Sciatic nerve (tissue), 2 donors: ENCODE measurements around the gene SBDS. TPM values are rescaled to one million over a fixed set of nuclear protein-coding genes. Genes with fewer than 3 reads are reported as not detected.
"Not testable (repeated sequence)": the region's sequence is repeated elsewhere in the genome, so short reads cannot be mapped to it uniquely, and the experiment has no call there.

Experiments
- ATAC-seq: fragments of 200-7000 bp; cut with Tn5 transposase; one replicate; pipeline ENCODE4 v1.9.1; 2020; ENCODE audit warnings: mild to moderate bottlenecking, moderate library complexity
- DNase-seq: peaks from one replicate; pipeline ENCODE4 v3.0.0-alpha.2; 2020; ENCODE audit warnings: low spot score
- intact Hi-C: fragments of 100-400 bp; cut with DNase I; formaldehyde crosslinking; loops from one replicate; pipeline ENCODE4 v1.14.2; 2022
- total RNA-seq: library from RNA; stranded (reverse); fragmentation: NEBNext Ultra II Directional; extraction: Animal tissue kit (Norgen Biotek cat#: 25700); gene quantifications from one replicate; pipeline ENCODE4 v1.2.1, GENCODE V29; 2021
- donor health status: DM: no; HTN: no; CAD: no.
- donor health status: DM: no; HTN: no; CAD: no.

Gene SBDS
- total RNA-seq, 1 donor from 2014 or later: 161 TPM

GRCh38 chr7:67004145-67004544, 8.8 kb upstream of the SBDS start:
- ATAC-seq, DNase-seq: not testable (repeated sequence)
- intact Hi-C loops: loop anchor here (10.0 kb wide), 1 partner anchor 469 kb away; no protein-coding TSS in a partner anchor

- not testable (repeated sequence) for ATAC-seq, DNase-seq
- intact Hi-C loops: loop anchor here (10.0 kb wide), 1 partner anchor 466 kb away; no protein-coding TSS in a partner anchor
Measured at GRCh38 chr7:67000601-67001258, 5.3 kb upstream of the SBDS start.

- DNase-seq (peak; percentile 99), ATAC-seq (peak; percentile 96)
- intact Hi-C loops: not testable (repeated sequence)
Measured at GRCh38 chr7:66996444-66997191, 1.2 kb upstream of the SBDS start, which contains the start of gene TYW1. Gene TYW1, plus strand, starts transcription at chr7:66996833. Its CDS starts 146 bp downstream, at chr7:66996979.

GRCh38 chr7:66994691-66995049, 716 bp downstream of the SBDS start:
- DNase-seq, intact Hi-C loops: not testable (repeated sequence)
- peak; percentile 80 for ATAC-seq

GRCh38 chr7:66994051-66994450, 1.3 kb downstream of the SBDS start:
- ATAC-seq, DNase-seq, intact Hi-C loops: not testable (repeated sequence)

GRCh38 chr7:66989552-66989951, 5.8 kb downstream of the SBDS start:
- DNase-seq, intact Hi-C loops, ATAC-seq: not testable (repeated sequence)

- ATAC-seq, DNase-seq, intact Hi-C loops: not testable (repeated sequence)
Measured at GRCh38 chr7:66980336-66980735, 15.1 kb downstream of the SBDS start.

GRCh38 chr7:66979013-66979412, 16.4 kb downstream of the SBDS start:
- intact Hi-C loops, DNase-seq, ATAC-seq: not testable (repeated sequence)

GRCh38 chr7:66978312-66978711, 17.1 kb downstream of the SBDS start:
- ATAC-seq, intact Hi-C loops: not testable (repeated sequence)

GRCh38 chr7:66974986-66975590, 20.3 kb downstream of the SBDS start:
- intact Hi-C loops: no loop called here
- DNase-seq (peak; percentile 44), ATAC-seq (no peak)

More at GRCh38 chr7:66978312-66978711, 17.1 kb downstream of the SBDS start:
- not testable (repeated sequence) for DNase-seq

- intact Hi-C loops: no loop called here
- no peak for DNase-seq
- no peak for ATAC-seq
Measured at GRCh38 chr7:66970310-66970709, 25.1 kb downstream of the SBDS start.

GRCh38 chr7:66969001-66969400, 26.4 kb downstream of the SBDS start:
- DNase-seq, intact Hi-C loops, ATAC-seq: not testable (repeated sequence)

- no peak for ATAC-seq
- no peak for DNase-seq
- intact Hi-C loops: no loop called here
Measured at GRCh38 chr7:66967029-66967428, 28.4 kb downstream of the SBDS start.

- intact Hi-C loops: no loop called here
- DNase-seq (no peak), ATAC-seq (no peak)
Measured at GRCh38 chr7:66964411-66964810, 31.0 kb downstream of the SBDS start.

- intact Hi-C loops: no loop called here
- DNase-seq (no peak), ATAC-seq (no peak)
Measured at GRCh38 chr7:66961096-66961495, 34.3 kb downstream of the SBDS start.

GRCh38 chr7:66960192-66960591, 35.2 kb downstream of the SBDS start:
- DNase-seq: no peak
- ATAC-seq: no peak
- intact Hi-C loops: no loop called here

GRCh38 chr7:66958538-66959350, 36.6 kb downstream of the SBDS start:
- DNase-seq: no peak
- intact Hi-C loops: no loop called here
- ATAC-seq: no peak

- ATAC-seq: no peak
- no peak for DNase-seq
- intact Hi-C loops: no loop called here
Measured at GRCh38 chr7:66957595-66958290, 37.6 kb downstream of the SBDS start.
